IMR-90 (cell line): ENCODE results near the gene ZFYVE1. TPM values are rescaled to one million over a fixed set of nuclear protein-coding genes. Genes with fewer than 3 reads are reported as not detected.

Experiments used
- ATAC-seq: fragments of 200-7000 bp; cut with Tn5 transposase; 2 replicates; pipeline ENCODE4 v1.9.1; 2020; ENCODE audit warnings: low read depth, mild to moderate bottlenecking, moderate library complexity
- BruUV-seq: library from RNA; stranded (reverse); fragments of 400-500 nt; replicated peaks from 2 replicates; lab custom pipeline; 2021; lab: Mats Ljungman, UMichigan
- CTCF ChIA-PET: fragments of 300-600 bp; formaldehyde crosslinking; extraction: SDS; loops from one replicate; lab custom pipeline; 2021; ENCODE audit warnings: antibody characterized with exemption; lab: Yijun Ruan, JAX
- POLR2A ChIA-PET: fragments of 300-600 bp; sonication (Branson Sonifier 250); formaldehyde crosslinking; loops from one replicate; lab custom pipeline; 2022; ENCODE audit warnings: antibody characterized with exemption; ENCODE audit not compliant: unreplicated experiment; lab: Charles Lee
- DNase-seq: peaks from one replicate; pipeline ENCODE4 v3.0.0; 2013
- H2AFZ ChIP-seq: replicated peaks from 2 replicates; pipeline ENCODE3; 2013; ENCODE audit warnings: low read length, mild to moderate bottlenecking; ENCODE audit not compliant: poor library complexity
- H2AK5ac ChIP-seq: 2 replicates; pipeline ENCODE4 v1.6.1; 2013; ENCODE audit warnings: low read depth, low read length, inconsistent platforms
- H2AK9ac ChIP-seq: replicated peaks from 2 replicates; pipeline ENCODE3; 2013; ENCODE audit warnings: mild to moderate bottlenecking, low read depth, low read length, moderate library complexity; ENCODE audit not compliant: poor library complexity
- H2BK120ac ChIP-seq: 2 replicates; pipeline ENCODE4 v1.6.1; 2013; ENCODE audit warnings: low read depth, low read length, inconsistent platforms
- H2BK15ac ChIP-seq: 3 replicates; pipeline ENCODE4 v1.6.1; 2013; ENCODE audit warnings: low read depth, low read length, inconsistent platforms
- H2BK20ac ChIP-seq: 2 replicates; pipeline ENCODE4 v1.6.1; 2013; ENCODE audit warnings: low read depth, mild to moderate bottlenecking, inconsistent platforms, low read length, moderate library complexity
- H2BK5ac ChIP-seq: 2 replicates; pipeline ENCODE4 v1.6.1; 2013; ENCODE audit warnings: mild to moderate bottlenecking, low read depth, low read length, inconsistent platforms; ENCODE audit not compliant: poor library complexity, severe bottlenecking
- H3K14ac ChIP-seq: replicated peaks from 2 replicates; pipeline ENCODE4 v1.6.1; 2013; ENCODE audit warnings: low read depth, low read length, inconsistent platforms
- H3K18ac ChIP-seq: 2 replicates; pipeline ENCODE4 v1.6.1; 2013; ENCODE audit warnings: low read depth, low read length, control low read depth
- H3K23ac ChIP-seq: 2 replicates; pipeline ENCODE4 v1.6.1; 2013; ENCODE audit warnings: low read depth, low read length, inconsistent platforms
- H3K27ac ChIP-seq: 2 replicates; pipeline ENCODE4 v1.5.1; 2013; ENCODE audit warnings: mild to moderate bottlenecking, control low read depth, low read length; ENCODE audit not compliant: insufficient read depth
- H3K27me3 ChIP-seq: 2 replicates; pipeline ENCODE4 v1.6.1; 2013; ENCODE audit warnings: low read length; ENCODE audit not compliant: control insufficient read depth, insufficient read depth
- H3K36me3 ChIP-seq: 2 replicates; pipeline ENCODE4 v1.6.1; 2013; ENCODE audit warnings: low read length, mixed read lengths; ENCODE audit not compliant: control insufficient read depth, insufficient read depth
- H3K4ac ChIP-seq: 2 replicates; pipeline ENCODE4 v1.6.1; 2013; ENCODE audit warnings: low read depth, low read length, inconsistent platforms
- H3K4me1 ChIP-seq: 2 replicates; pipeline ENCODE4 v1.6.1; 2013; ENCODE audit warnings: low read length, mixed read lengths; ENCODE audit not compliant: control insufficient read depth, insufficient read depth
- H3K4me2 ChIP-seq: 2 replicates; pipeline ENCODE4 v1.6.1; 2013; ENCODE audit warnings: low read depth, mild to moderate bottlenecking, control low read depth, low read length, moderate library complexity
- H3K4me3 ChIP-seq: 2 replicates; pipeline ENCODE4 v1.5.1; 2013; ENCODE audit warnings: low read depth, mild to moderate bottlenecking, control low read depth, low read length, moderate library complexity; ENCODE audit not compliant: insufficient read depth
- H3K56ac ChIP-seq: 2 replicates; pipeline ENCODE4 v1.6.1; 2013; ENCODE audit warnings: low read length, inconsistent platforms; ENCODE audit not compliant: insufficient read depth; ENCODE audit errors: extremely low read depth
- H3K79me1 ChIP-seq, 2 experiments: 2 replicates each; pipeline ENCODE4 v1.6.1; 2013; ENCODE audit warnings: low read length in 2 of 2, inconsistent platforms in 1 of 2, low read depth in 1 of 2
- H3K9ac ChIP-seq: 2 replicates; pipeline ENCODE4 v1.6.1; 2013; ENCODE audit warnings: low read depth, low read length, control low read depth
- H3K9me1 ChIP-seq: 2 replicates; pipeline ENCODE4 v1.6.1; 2013; ENCODE audit warnings: low read length, inconsistent platforms; ENCODE audit not compliant: insufficient read depth
- H3K9me3 ChIP-seq: 2 replicates; pipeline ENCODE4 v1.6.1; 2013; ENCODE audit warnings: low read length; ENCODE audit not compliant: control insufficient read depth, insufficient read depth
- H4K20me1 ChIP-seq: 2 replicates; pipeline ENCODE4 v1.6.1; 2013; ENCODE audit warnings: low read length, inconsistent platforms; ENCODE audit not compliant: insufficient read depth
- H4K5ac ChIP-seq: 2 replicates; pipeline ENCODE4 v1.6.1; 2013; ENCODE audit warnings: mild to moderate bottlenecking, low read depth, low read length, control low read depth
- H4K8ac ChIP-seq, 2 experiments: 2 replicates each; pipeline ENCODE4 v1.6.1; 2013; ENCODE audit warnings: low read depth in 2 of 2, low read length in 2 of 2, control low read depth in 1 of 2, inconsistent platforms in 1 of 2
- H4K91ac ChIP-seq: 2 replicates; pipeline ENCODE4 v1.6.1; 2013; ENCODE audit warnings: low read depth, low read length, inconsistent platforms; ENCODE audit not compliant: insufficient read depth
- BHLHE40 ChIP-seq: fragments of 150-350 bp; IDR thresholded peaks from 2 replicates; pipeline ENCODE4 v1.6.1; 2016; ENCODE audit warnings: mild to moderate bottlenecking, low read depth, low read length
- MXI1 ChIP-seq: IDR thresholded peaks from 2 replicates; pipeline ENCODE4 v1.6.1; 2012; ENCODE audit warnings: low read depth, mild to moderate bottlenecking, low read length, moderate library complexity, borderline replicate concordance
- NFE2L2 ChIP-seq: fragments of 150-350 bp; IDR thresholded peaks from 2 replicates; pipeline ENCODE4 v1.6.1; 2016; ENCODE audit warnings: low read depth, mild to moderate bottlenecking, low read length
- POLR2A ChIP-seq: IDR thresholded peaks from 2 replicates; pipeline ENCODE4 v1.6.1; 2012; ENCODE audit warnings: mild to moderate bottlenecking, low read depth, low read length
- WGBS, 2 experiments: methylation state at CpG; one replicate each; pipeline versions ENCODE4 v1.1.5 to v1.1.7; 2013; ENCODE audit warnings: missing lambda C conversion rate in 2 of 2; ENCODE audit not compliant: insufficient read length in 1 of 2; ENCODE audit errors: extremely low coverage in 2 of 2; 5-methylcytosine and 5-hydroxymethylcytosine counted together
- dilution Hi-C: fragments of 300-500 bp; cut with HindIII; formaldehyde crosslinking; loops from one replicate; pipeline ENCODE4 v1.14.3; 2018; ENCODE audit warnings: low sequenced_read_pairs; ENCODE audit not compliant: unreplicated experiment
- in situ Hi-C: fragments of 300-500 bp; cut with MboI; formaldehyde crosslinking; loops from 3 replicates; pipeline ENCODE4 v1.14.3; 2019; ENCODE audit warnings: low sequenced_read_pairs, inconsistent platforms, mixed read lengths
- intact Hi-C: fragments of 100-400 bp; cut with micrococcal nuclease; formaldehyde crosslinking; loops from 2 replicates; pipeline ENCODE4 v1.10.0; 2022
- polyA plus RNA-seq, 3 experiments: library from polyadenylated mRNA; depleted of rRNA; stranded (reverse); fragments of >200 nt; gene quantifications; 2 replicates each; pipeline ENCODE4 v1.2.3, GENCODE V29; 2012; ENCODE audit warnings: low replicate concordance in 1 of 3
- total RNA-seq: library from RNA; depleted of rRNA; stranded (reverse); fragments of >200 nt; gene quantifications from 2 replicates; pipeline ENCODE4 v1.2.3, GENCODE V29; 2012
- TF ChIP-seq, protein P1 (sequence below): fragments of 150-350 bp; IDR thresholded peaks from 2 replicates; pipeline ENCODE4 v1.6.1; 2016; ENCODE audit warnings: low read depth, mild to moderate bottlenecking, low read length, moderate library complexity, borderline replicate concordance
- TF ChIP-seq, protein P2 (sequence below): fragments of 150-350 bp; IDR thresholded peaks from 2 replicates; pipeline ENCODE4 v1.6.1; 2017; ENCODE audit warnings: mild to moderate bottlenecking, antibody characterized with exemption, low read length, low read depth

ZFYVE1 gene
- total and polyA plus RNA-seq, 2 of the 4 experiments (the other 2 are of a cell fraction) = 12.2 to 14.2 TPM

DNA sequence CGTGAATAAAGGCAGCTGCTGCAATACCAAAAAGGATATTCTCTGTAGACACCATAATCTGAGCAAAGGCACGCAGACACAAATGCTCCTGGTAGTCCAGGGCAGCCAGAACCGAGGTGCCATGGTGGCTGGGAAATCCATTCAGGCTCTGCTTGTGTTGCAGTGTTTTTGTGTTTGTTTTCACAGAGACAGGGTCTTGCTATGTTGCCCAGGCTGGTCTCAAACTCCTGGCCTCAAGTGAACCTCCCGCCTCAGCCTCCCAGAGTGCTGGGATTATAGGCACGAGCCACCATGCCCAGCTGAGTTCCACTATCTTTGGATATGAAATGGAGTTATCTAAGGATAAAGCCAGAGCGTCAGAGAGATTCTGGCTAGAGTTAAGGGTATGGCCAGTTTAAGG, 60.9 kb downstream of the ZFYVE1 start:
- no peak overlapping the region for H3K4ac ChIP-seq
- CTCF ChIA-PET = interaction anchor here (0.8 kb wide), 1 partner anchor 12 kb away, joined by 3 read pairs; no protein-coding TSS in a partner anchor
- H2BK15ac ChIP-seq = no peak overlapping the region
- no peak for DNase-seq
- no peaks in the 10 kb centered on the region; a peak in 1 of 4 replicates for H3K79me1 ChIP-seq
- no peak overlapping the region for H2AFZ ChIP-seq
- no peak overlapping the region for H2BK20ac ChIP-seq
- H4K5ac ChIP-seq = no peak overlapping the region
- no peak overlapping the region for H2BK120ac ChIP-seq
- H3K4me3 ChIP-seq = no peak overlapping the region
- no peak overlapping the region for H2AK9ac ChIP-seq
- intact Hi-C loops = no loop called here
- POLR2A ChIA-PET = no interaction called here
- H3K14ac ChIP-seq = no peak overlapping the region
- H2BK5ac ChIP-seq = no peak overlapping the region
- BruUV-seq = no TSS peak
- peaks cover 3% of the 10 kb centered on the region; the same call in 1 of the 2 replicates for H4K20me1 ChIP-seq
- TF ChIP-seq, protein P1, sequence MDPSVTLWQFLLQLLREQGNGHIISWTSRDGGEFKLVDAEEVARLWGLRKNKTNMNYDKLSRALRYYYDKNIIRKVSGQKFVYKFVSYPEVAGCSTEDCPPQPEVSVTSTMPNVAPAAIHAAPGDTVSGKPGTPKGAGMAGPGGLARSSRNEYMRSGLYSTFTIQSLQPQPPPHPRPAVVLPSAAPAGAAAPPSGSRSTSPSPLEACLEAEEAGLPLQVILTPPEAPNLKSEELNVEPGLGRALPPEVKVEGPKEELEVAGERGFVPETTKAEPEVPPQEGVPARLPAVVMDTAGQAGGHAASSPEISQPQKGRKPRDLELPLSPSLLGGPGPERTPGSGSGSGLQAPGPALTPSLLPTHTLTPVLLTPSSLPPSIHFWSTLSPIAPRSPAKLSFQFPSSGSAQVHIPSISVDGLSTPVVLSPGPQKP = no peak
- TF ChIP-seq POLR2A (no peak), NFE2L2 (no peak), MXI1 (no peak), BHLHE40 (no peak)
- TF ChIP-seq, protein P2, sequence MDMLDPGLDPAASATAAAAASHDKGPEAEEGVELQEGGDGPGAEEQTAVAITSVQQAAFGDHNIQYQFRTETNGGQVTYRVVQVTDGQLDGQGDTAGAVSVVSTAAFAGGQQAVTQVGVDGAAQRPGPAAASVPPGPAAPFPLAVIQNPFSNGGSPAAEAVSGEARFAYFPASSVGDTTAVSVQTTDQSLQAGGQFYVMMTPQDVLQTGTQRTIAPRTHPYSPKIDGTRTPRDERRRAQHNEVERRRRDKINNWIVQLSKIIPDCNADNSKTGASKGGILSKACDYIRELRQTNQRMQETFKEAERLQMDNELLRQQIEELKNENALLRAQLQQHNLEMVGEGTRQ = no peak
- WGBS, 2 experiments = 93% methylated on average over 3 of the region's 6 CpGs; no CpG with 5 or more reads in 1 of the 2 experiments
- peaks cover 21% of the 10 kb centered on the region for H3K36me3 ChIP-seq
- H3K9me3 ChIP-seq = no peaks in the 10 kb centered on the region
- H3K27me3 ChIP-seq = no peaks in the 10 kb centered on the region
- H2AK5ac ChIP-seq = no peak overlapping the region
- no peak overlapping the region for H3K18ac ChIP-seq
- dilution Hi-C loops = no loop called here
- in situ Hi-C loops = no loop called here
- ATAC-seq = no peak
- no peak overlapping the region for H4K91ac ChIP-seq
- no peak overlapping the region for H3K56ac ChIP-seq
- H3K4me1 ChIP-seq = 0 out of 2 replicates have a peak, but pooled peaks cover 5% of the 10 kb centered on the region
- no peak overlapping the region for H3K4me2 ChIP-seq
- H3K23ac ChIP-seq = no peak overlapping the region
- H3K27ac ChIP-seq = no peak overlapping the region
- H3K9me1 ChIP-seq = peaks cover 21% of the 10 kb centered on the region
- H3K9ac ChIP-seq = no peak overlapping the region
- H4K8ac ChIP-seq = no peak overlapping the region
